Left ventricle myocardium superior (tissue), 1 donor: ENCODE data around the gene AHNAK2. TPM values are rescaled to one million over a fixed set of nuclear protein-coding genes. Genes with fewer than 3 reads are reported as not detected.

Experiments
- ATAC-seq: fragments of 200-7000 bp; cut with Tn5 transposase; one replicate; pipeline ENCODE4 v1.9.1; 2020; ENCODE audit warnings: mild to moderate bottlenecking, moderate library complexity
- DNase-seq: peaks from one replicate; pipeline ENCODE4 v3.0.0-alpha.2; 2020
- intact Hi-C: fragments of 100-400 bp; cut with micrococcal nuclease; formaldehyde crosslinking; loops from one replicate; pipeline ENCODE4 v1.11.0; 2022
- total RNA-seq: library from RNA; stranded (reverse); fragmentation: NEBNext Ultra II Directional; extraction: Animal tissue kit (Norgen Biotek cat#: 25700); gene quantifications from one replicate; pipeline ENCODE4 v1.2.1, GENCODE V29; 2021
- donor health status: DM: no; HTN: yes; CAD: no; lungs with severe emphysema.

Gene AHNAK2
- total RNA-seq, 1 donor from 2014 or later = 2.5 TPM

DNA sequence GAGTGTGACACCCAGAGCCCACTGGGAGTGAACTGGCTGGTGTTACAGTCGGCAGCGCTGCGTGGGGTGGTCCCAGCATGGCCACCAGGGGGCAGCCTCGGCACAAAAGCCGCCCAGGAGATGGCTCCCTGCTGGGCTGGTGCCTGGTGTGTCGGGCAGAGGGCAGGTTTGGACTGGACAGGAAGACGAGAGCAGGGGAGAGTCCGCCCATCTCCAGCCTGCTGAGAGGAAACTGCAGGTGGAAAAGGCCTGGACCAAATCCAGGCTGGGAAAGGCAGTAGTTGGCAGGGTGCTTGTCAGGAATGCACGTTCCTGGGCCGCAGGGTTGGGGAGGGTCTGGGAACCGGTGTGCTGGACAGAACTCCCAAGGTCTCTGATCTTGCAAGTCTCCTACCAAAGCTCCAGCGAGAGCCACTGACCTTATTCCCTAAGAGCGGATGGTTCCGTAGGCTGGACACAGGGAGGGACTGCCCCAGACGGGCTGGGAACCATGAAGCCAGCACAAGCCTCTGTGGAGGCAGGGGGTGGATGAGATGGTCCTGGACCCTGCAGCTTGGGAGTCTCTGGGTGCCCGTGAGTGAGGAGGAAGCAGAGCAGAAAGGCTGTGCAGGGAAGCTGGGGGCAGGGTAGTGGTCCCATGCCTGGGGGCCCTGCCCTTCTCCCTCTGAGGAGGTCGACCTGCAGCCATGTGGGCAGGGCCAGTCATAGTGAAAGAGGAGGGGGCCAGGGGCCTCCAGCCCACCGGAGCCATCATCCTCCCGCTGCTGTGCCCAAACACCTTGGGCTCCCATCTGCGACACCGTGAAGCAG is 1.8 kb downstream of the AHNAK2 start:
- ATAC-seq = peak; percentile 66
- intact Hi-C loops = loop anchor here (10.0 kb wide), 1 partner anchor 68 kb away; no protein-coding TSS in a partner anchor

DNA sequence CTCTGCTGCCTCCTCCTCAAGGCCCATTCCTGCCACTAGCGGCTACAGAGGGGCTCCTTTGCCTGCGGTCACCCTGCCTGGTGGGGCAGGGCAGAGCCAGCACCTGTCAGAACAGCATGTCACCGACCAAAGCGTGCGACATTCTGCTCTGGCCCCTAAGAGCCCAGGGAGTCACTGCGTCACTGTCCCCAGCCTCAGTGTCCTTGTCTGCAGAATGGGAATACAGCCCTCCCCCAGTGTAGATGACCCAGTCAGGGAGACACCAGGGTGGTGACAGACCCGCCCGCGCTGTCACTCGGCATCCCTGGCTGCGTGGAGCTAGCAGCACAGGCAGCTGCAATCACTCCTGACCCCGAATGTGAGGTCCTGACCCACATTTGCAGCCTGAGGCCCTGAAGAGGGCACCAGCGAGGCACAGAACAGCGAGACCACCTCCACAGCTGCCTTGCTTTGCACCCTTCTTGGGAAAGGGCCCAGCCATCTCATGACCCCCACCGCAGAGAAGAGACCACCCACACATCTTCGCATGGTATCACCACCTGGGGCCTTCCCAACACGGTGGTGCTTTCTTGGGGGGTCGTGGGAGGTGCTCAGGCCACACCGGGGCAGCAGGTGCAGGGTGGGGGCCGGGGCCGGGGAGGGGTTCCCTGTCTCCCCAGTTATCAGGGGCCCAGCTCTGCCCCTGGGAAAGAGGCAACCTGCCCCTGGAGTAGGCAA is 2.5 kb downstream of the AHNAK2 start:
- intact Hi-C loops = loop anchor here (10.0 kb wide), 1 partner anchor 69 kb away; no protein-coding TSS in a partner anchor
- DNase-seq = no peak

More for the DNA sequence above, 1.8 kb downstream of the AHNAK2 start:
- DNase-seq = peak; percentile 91

DNA sequence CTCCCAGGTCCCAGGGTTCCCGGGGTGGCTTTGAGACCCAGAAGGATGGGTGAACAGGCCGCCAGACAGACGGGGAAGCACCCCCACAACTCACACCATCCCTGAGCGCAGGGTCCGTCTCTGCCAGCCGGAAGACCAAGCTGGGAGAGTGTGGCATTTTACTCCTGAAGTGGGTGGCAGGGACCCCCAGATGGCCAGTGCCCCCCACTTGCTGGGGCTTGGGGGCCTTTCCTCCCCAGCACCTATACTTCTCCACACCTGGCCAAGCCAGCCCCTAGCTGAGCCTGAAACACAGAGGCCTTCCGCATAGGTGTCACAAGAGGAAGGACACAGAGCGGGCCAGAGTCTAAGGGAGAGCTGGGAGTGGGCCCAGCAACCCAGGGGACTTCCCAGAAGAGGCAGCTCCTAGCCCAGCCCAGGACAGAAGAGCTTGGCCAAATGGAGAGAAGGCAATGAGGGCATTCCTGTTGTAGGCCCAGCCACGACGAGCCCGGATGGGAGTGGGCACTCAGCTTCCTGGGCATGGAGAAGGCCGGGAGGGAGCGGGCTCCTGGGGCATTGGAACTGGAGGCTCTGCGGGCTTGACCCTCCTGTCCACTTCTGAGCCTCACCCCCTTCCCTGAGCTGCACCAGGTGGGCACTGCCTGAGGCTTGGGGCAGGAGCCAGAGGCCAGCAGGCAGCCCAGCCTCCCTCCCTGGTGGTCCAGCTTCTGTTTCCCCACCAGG is 3.3 kb downstream of the AHNAK2 start:
- peak; percentile 23 for DNase-seq
- no peak for ATAC-seq
- intact Hi-C loops = loop anchor here (10.0 kb wide), 1 partner anchor 70 kb away; no protein-coding TSS in a partner anchor

More for the DNA sequence above, 2.5 kb downstream of the AHNAK2 start:
- no peak for ATAC-seq

DNA sequence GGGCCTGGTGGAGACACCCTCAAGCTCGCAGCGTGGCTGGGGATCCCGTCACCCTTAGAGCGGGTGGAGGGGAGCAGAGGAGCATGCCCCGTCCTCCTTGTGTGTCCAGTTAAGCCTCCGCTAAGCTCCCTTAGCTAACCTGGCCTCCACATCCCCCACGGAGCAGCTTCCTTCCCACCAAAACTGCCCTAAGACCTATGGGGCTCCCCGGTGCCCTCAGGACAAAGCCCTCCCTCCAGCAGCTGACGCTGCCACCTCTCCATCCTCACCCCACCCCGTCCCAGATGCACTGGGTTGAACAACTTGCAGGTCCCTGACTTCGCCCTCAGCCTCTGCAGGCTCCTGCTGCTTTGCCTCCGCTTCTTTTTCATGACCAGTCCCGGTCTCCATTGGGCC is 4.0 kb downstream of the AHNAK2 start:
- intact Hi-C loops = loop anchor here (10.0 kb wide), 1 partner anchor 71 kb away; no protein-coding TSS in a partner anchor
- ATAC-seq (no peak), DNase-seq (peak; percentile 15)

DNA sequence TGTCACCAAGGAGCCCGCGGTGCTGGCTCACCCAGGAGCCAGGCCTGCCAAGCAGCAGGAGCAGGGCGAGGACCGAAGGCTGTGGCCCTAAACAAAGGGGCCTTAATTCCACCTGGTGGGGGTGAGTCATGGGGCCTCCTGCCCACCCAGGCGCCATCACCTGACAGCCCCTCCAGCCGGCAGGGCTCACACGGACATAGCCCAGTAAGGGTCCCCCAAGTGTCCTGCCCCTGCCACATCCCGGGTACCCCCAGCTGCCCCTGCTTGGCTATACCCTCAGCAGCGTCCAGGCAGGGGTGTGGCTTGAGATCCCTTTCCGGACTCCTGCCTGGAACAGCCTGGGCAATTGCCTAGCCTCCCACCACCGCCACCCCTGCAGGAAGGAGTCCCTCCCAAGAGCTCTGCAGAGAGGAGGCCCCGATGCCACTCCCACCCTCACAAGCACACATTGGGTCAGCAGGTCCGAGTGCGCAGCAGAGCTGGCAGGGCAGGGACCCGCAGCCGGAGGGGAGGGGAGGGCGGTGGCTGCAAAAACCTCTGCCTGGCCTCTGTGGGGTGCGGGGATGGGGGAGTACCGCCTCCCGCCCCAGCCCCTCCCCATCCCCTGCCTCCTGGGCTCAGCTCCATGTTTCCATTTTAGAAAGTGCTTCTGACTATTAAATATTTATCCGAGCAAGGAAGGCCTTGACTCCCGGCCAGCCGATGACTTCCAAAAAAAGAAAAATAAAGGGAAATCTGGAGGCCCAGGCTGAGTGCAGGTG is 4.6 kb downstream of the AHNAK2 start:
- ATAC-seq (peak; percentile 19), DNase-seq (peak; percentile 50)
- intact Hi-C loops = loop anchor here (10.0 kb wide), 1 partner anchor 71 kb away; no protein-coding TSS in a partner anchor

GRCh38 chr14:104973135-104973384 is 5.1 kb downstream of the AHNAK2 start:
- peak; percentile 50 for ATAC-seq
- DNase-seq = peak; percentile 70
- intact Hi-C loops = loop anchor here (10.0 kb wide), 1 partner anchor 72 kb away; no protein-coding TSS in a partner anchor

DNA sequence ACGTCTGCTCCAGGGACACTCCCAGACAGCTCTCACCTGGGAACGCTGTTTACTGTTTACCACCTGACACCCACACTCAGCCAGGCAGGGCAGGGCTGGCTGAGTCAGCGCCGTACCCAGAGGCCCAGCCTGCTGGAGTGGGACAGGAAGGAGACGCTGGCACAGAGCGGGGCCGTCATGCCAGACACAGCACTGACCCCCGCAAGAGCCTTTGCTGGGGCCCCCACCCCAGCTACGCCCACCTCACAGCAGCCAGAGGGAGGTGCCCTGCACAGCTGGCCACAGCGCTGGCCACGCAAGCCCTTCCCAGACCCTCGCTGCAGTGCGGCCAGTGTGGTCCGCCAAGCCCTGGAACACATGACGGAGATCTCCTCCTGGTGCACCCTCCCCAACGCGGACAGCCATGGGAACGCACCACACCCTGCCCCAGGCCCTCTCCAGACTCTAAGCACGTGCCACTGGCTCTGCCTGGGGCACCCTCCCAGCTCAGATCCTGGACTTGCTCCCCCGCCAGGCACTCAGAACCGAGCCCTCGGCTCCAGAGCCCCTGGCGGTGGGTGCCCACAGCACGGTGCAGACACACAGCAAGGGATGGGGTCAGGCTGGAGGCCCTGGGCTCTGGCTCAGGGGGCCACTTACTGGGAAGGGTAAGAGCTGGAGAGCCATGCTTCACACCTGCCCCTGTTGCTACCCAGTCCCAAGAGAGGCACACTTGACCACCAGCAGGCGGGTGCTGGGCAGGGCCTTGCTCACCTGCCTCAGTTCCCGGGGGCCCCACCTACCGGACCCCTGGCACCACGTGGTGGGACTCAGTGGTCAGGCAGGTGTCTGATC is 5.7 kb downstream of the AHNAK2 start:
- no peak for ATAC-seq
- intact Hi-C loops = loop anchor here (10.0 kb wide), 1 partner anchor 72 kb away; no protein-coding TSS in a partner anchor
- DNase-seq = peak; percentile 31

- DNase-seq (peak; percentile 27), ATAC-seq (no peak)
- intact Hi-C loops = loop anchor here (10.0 kb wide), 1 partner anchor 73 kb away; no protein-coding TSS in a partner anchor
These were observed 6.5 kb downstream of the AHNAK2 start for GRCh38 chr14:104971447-104972240.

GRCh38 chr14:104970231-104971068 is 7.7 kb downstream of the AHNAK2 start:
- intact Hi-C loops = loop anchor here (10.0 kb wide), 1 partner anchor 74 kb away; no protein-coding TSS in a partner anchor
- DNase-seq = peak; percentile 61
- peak; percentile 13 for ATAC-seq

- no peak for ATAC-seq
- no peak for DNase-seq
- intact Hi-C loops = loop anchor here (10.0 kb wide), 1 partner anchor 75 kb away; no protein-coding TSS in a partner anchor
These were observed 8.4 kb downstream of the AHNAK2 start for GRCh38 chr14:104969741-104970230.

- no peak for ATAC-seq
- DNase-seq = peak; percentile 31
- intact Hi-C loops = no loop called here
These were observed 9.4 kb downstream of the AHNAK2 start for GRCh38 chr14:104968541-104969401.

GRCh38 chr14:104968153-104968527 is 10.0 kb downstream of the AHNAK2 start:
- DNase-seq (peak; percentile 86), ATAC-seq (peak; percentile 78)
- intact Hi-C loops = no loop called here

DNA sequence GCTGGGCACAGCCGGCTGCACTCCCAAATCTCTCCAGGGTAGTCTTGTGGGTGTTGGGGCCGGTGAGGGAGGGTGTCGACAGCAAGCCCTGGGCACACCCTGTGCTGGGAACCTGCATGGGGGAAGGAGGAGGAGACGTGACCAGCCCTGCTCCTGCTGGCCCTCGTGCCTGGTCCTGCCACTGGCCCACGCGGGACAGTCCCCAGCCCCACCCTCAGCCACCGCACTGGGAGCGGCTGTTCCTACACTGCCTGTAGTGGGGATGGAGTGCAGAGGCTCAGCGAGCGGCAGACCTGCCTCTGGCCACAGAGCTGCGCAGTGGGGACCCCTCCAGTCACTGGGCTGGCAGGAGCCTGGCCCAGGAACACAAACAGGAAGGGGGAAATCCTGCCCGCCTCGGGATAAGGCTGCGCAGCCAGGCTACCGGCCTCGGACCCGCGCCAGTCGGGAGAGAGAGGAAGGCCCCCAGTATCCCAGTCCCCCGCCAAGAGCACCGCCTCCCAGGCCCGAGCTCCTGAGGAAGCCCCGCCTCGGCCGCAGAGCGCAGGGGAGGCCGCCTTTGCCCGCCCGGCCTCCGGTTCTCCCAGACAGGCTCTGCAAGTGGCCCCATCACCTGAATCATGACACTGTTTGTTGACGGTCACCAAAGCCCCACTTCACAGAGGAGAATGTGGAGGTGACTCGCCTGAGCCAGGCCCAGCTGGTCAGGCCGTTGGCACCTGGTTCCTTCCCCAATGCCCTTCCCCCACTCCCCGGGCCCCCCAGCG is 10.6 kb downstream of the AHNAK2 start:
- ATAC-seq (peak; percentile 69), DNase-seq (peak; percentile 71)
- intact Hi-C loops = no loop called here

GRCh38 chr14:104966981-104967385 is 11.2 kb downstream of the AHNAK2 start:
- intact Hi-C loops = no loop called here
- DNase-seq = peak; percentile 42
- ATAC-seq = peak; percentile 14
